HT-29 (cell line): Measurements from ENCODE around the gene CPED1. TPM values are rescaled to one million over a fixed set of nuclear protein-coding genes. Genes with fewer than 3 reads are reported as not detected.

Experiments used
- DNase-seq: peaks from one replicate; pipeline ENCODE4 v3.0.0-alpha.2; 2015; ENCODE audit warnings: low spot score
- small RNA-seq: library from RNA; depleted of rRNA; stranded (forward); fragments of <200 nt; gene quantifications from one replicate; pipeline ENCODE3, GENCODE V24; 2014
- total RNA-seq: library from RNA; depleted of rRNA; stranded (reverse); fragments of >200 nt; shearing (Covaris generic); gene quantifications from 2 replicates; pipeline ENCODE4 v1.2.3, GENCODE V29; 2014; rRNA removed

CPED1 gene
- total RNA-seq, 1 experiment from 2014 or later: not detected

DNA sequence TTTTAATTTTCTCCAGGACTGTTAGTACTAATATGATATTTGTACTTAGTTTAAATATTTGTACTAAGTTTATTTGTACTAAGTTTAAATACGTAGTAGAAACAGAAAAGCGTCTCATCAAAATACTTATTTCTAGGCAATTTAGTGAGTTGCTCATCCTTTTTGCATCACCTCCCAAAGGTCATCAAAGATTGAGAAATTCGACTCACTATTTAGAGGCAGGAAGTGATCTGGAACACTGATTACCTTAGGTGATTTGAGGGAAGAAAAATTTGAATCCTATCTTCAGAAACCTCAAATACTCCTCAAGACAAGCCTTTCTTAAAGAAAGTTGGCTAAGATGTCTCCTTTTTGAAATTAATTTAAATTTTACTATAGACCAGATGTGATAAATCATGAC is 354.8 kb downstream of the CPED1 start:
- DNase-seq: no peak

GRCh38 chr7:121344093-121344492 is 355.6 kb downstream of the CPED1 start:
- DNase-seq: no peak

GRCh38 chr7:121344497-121344896 is 356.0 kb downstream of the CPED1 start:
- DNase-seq: no peak

Small RNA genes lying within 50 kb of the gene (small RNA-seq; reads per million reads assigned to genes)
- gene HMGN1P18 (not detected), gene RNA5SP240 (not detected), gene RNA5SP241 (not detected), gene RNU6-517P (not detected)

Other genes with a start within 250 kb of the CPED1 start
- gene TSPAN12, start 130.6 kb upstream of the CPED1 start, total RNA-seq: 32.6 and 40.4 TPM in 2 replicates
- 6.7 and 8.3 TPM in 2 replicates for gene ING3, start 37.9 kb upstream of the CPED1 start, total RNA-seq